ENCODE data around the gene TRHDE.

The TRHDE gene

GRCh38 chr12:72444566-72444965, 172.4 kb downstream of the TRHDE start:
- DNase-seq (ENCODE audit: low read depth in 1 of 2, low spot score in 1 of 2): no peak
- Histone ChIP-seq H3K27ac (replicated peaks) (no peak overlapping the region), H3K27me3 (ENCODE audit: insufficient read depth, poor library complexity, severe bottlenecking) (no peaks in the 10 kb centered on the region), H3K4me3 (replicated peaks; ENCODE audit: insufficient read depth, low read length) (no peak overlapping the region)
- TF ChIP-seq CTCF (IDR thresholded peaks at IDR 0.05; ENCODE audit: insufficient read depth, low read length) (no peak), GABPA (IDR thresholded peaks at IDR 0.05; ENCODE audit: low read depth) (no peak), REST (IDR thresholded peaks at IDR 0.05; ENCODE audit: insufficient replicate concordance, low read depth) (no peak), POLR2AphosphoS5 (IDR thresholded peaks at IDR 0.05; ENCODE audit: low read depth) (no peak), SPI1 (IDR thresholded peaks at IDR 0.05; ENCODE audit: borderline replicate concordance, low read depth) (no peak)

- TF ChIP-seq POLR2AphosphoS5 (IDR thresholded peaks at IDR 0.05; ENCODE audit: low read depth) (no peak), REST (IDR thresholded peaks at IDR 0.05; ENCODE audit: insufficient replicate concordance, low read depth) (no peak), GABPA (IDR thresholded peaks at IDR 0.05; ENCODE audit: low read depth) (no peak), SPI1 (IDR thresholded peaks at IDR 0.05; ENCODE audit: borderline replicate concordance, low read depth) (no peak), CTCF (IDR thresholded peaks at IDR 0.05; ENCODE audit: insufficient read depth, low read length) (no peak)
- Histone ChIP-seq H3K4me3 (replicated peaks; ENCODE audit: insufficient read depth, low read length) (no peak overlapping the region), H3K27me3 (ENCODE audit: insufficient read depth, poor library complexity, severe bottlenecking) (no peaks in the 10 kb centered on the region), H3K27ac (replicated peaks) (no peak overlapping the region)
- DNase-seq (ENCODE audit: low read depth in 1 of 2, low spot score in 1 of 2): no peak
Measured at GRCh38 chr12:72448089-72448488, 175.9 kb downstream of the TRHDE start.

GRCh38 chr12:72448805-72449204, 176.6 kb downstream of the TRHDE start:
- no peak for DNase-seq (ENCODE audit: low read depth in 1 of 2, low spot score in 1 of 2)
- H3K27ac ChIP-seq (replicated peaks): no peak overlapping the region
- no peak for TF ChIP-seq POLR2AphosphoS5 (IDR thresholded peaks at IDR 0.05; ENCODE audit: low read depth)
- no peak for TF ChIP-seq REST (IDR thresholded peaks at IDR 0.05; ENCODE audit: insufficient replicate concordance, low read depth)
- no peak for TF ChIP-seq GABPA (IDR thresholded peaks at IDR 0.05; ENCODE audit: low read depth)
- no peak for TF ChIP-seq SPI1 (IDR thresholded peaks at IDR 0.05; ENCODE audit: borderline replicate concordance, low read depth)
- TF ChIP-seq CTCF (IDR thresholded peaks at IDR 0.05; ENCODE audit: insufficient read depth, low read length): no peak
- no peak overlapping the region for H3K4me3 ChIP-seq (replicated peaks; ENCODE audit: insufficient read depth, low read length)
- H3K27me3 ChIP-seq (ENCODE audit: insufficient read depth, poor library complexity, severe bottlenecking): no peaks in the 10 kb centered on the region

Measured in HL-60 (cell line).